Measurements from ENCODE around the gene FOXN1.

DNA sequence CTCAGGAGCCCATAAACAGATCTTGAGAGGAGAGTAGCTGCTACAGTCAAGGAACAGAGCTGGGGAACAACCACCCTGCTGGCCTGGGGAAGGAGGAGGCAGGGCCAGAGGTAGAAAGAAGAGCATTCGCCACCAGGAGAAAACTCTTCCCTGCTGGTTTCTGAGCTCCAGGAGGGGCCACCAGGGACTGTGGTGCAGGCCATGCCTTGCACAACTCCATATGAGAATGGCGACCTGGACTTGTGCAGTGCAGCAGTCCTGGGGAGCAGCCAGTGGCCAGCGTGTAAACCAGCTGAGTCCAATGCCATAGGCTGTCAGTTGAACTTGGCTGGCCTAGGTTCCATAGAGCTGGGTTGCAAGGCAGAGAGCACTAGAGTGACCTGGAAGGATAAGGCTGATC, 21.1 kb upstream of the FOXN1 start:
- TF ChIP-seq POLR2A (IDR thresholded peaks at IDR 0.05) (no peak), POLR2AphosphoS5 (IDR thresholded peaks at IDR 0.05) (no peak)
